Nephron (organoid): ENCODE results near the gene GDF10.
A peak's percentile ranks its signal among the peaks of the same experiment; 100 is the strongest.

Experiments
- H3K27ac Mint-ChIP-seq, 3 experiments: 2 replicates each; pipeline ENCODE4 v1.8.0; 2020; ENCODE audit warnings: mixed read lengths in 3 of 3, mild to moderate bottlenecking in 2 of 3, moderate library complexity in 1 of 3
- H3K27me3 Mint-ChIP-seq: 2 replicates; pipeline ENCODE4 v1.8.0; 2021; ENCODE audit warnings: low read depth, mild to moderate bottlenecking, moderate library complexity, mixed read lengths
- H3K36me3 Mint-ChIP-seq: 2 replicates; pipeline ENCODE4 v1.8.0; 2020; ENCODE audit warnings: low read depth, mixed read lengths
- H3K4me1 Mint-ChIP-seq: 2 replicates; pipeline ENCODE4 v1.8.0; 2020; ENCODE audit warnings: mixed read lengths
- H3K4me3 Mint-ChIP-seq, 3 experiments: 2 replicates each; pipeline ENCODE4 v1.8.0; 2020; ENCODE audit warnings: mild to moderate bottlenecking in 3 of 3, mixed read lengths in 3 of 3, moderate library complexity in 2 of 3
- H3K9me3 Mint-ChIP-seq: 2 replicates; pipeline ENCODE4 v1.8.0; 2020; ENCODE audit warnings: mixed read lengths
- CTCF ChIP-seq, 3 experiments: fragments of 200-600 bp; sonication (generic); IDR thresholded peaks; one replicate each; pipeline ENCODE4 v1.5.0; 2021; ENCODE audit warnings: antibody characterized with exemption in 3 of 3; ENCODE audit not compliant: unreplicated experiment in 3 of 3

The GDF10 gene

GRCh38 chr10:47336387-47337134, 36.6 kb downstream of the GDF10 start:
- no peak overlapping the region for H3K4me3 Mint-ChIP-seq

GRCh38 chr10:47337310-47337709, 37.3 kb downstream of the GDF10 start:
- no peaks in the 10 kb centered on the region for H3K4me1 Mint-ChIP-seq
- H3K36me3 Mint-ChIP-seq, result no peaks in the 10 kb centered on the region
- H3K27me3 Mint-ChIP-seq, result peaks cover 20% of the 10 kb centered on the region
- no peak overlapping the region for H3K4me3 Mint-ChIP-seq
- H3K27ac Mint-ChIP-seq, result no peak overlapping the region
- no peak for TF ChIP-seq CTCF (IDR thresholded peaks at IDR 0.05; ENCODE audit: unreplicated experiment in 3 of 3)
- no peaks in the 10 kb centered on the region for H3K9me3 Mint-ChIP-seq

More at GRCh38 chr10:47336387-47337134, 36.6 kb downstream of the GDF10 start:
- H3K36me3 Mint-ChIP-seq, result no peaks in the 10 kb centered on the region
- H3K4me1 Mint-ChIP-seq, result no peaks in the 10 kb centered on the region
- no peak for TF ChIP-seq CTCF (IDR thresholded peaks at IDR 0.05; ENCODE audit: unreplicated experiment in 3 of 3)
- no peaks in the 10 kb centered on the region for H3K9me3 Mint-ChIP-seq
- H3K27me3 Mint-ChIP-seq, result peaks cover 24% of the 10 kb centered on the region
- H3K27ac Mint-ChIP-seq, result no peak overlapping the region

DNA sequence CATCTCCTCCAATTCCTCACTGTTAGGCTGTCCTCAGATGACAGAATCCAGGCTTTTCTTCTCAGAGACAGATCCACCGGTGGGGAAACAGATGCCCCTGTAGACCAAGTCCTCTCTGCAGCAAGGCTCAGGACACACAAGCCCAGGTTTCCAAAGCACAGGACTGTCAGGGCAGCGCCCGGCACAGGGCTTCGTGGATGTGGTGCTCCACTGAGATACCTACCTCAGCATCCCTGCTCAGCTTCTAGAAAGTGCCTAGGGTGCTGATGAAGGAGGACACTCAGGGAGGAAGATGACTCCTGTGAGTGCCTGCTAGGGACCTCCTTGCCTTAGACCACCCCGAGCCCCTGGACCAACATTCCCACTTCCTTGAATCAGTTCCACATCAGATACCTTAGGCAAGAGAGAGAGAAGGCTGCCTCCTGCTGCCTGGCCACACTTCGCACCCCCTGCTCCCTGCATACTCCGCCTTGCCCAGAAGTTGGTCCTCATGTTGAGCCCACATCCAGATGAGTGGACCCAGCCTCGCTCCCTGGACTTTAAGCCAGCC, 39.3 kb downstream of the GDF10 start:
- no peak for TF ChIP-seq CTCF (IDR thresholded peaks at IDR 0.05; ENCODE audit: unreplicated experiment in 3 of 3)
- Mint-ChIP-seq H3K27ac (no peak overlapping the region), H3K36me3 (no peaks in the 10 kb centered on the region), H3K27me3 (peaks cover 18% of the 10 kb centered on the region), H3K4me3 (no peak overlapping the region), H3K9me3 (no peaks in the 10 kb centered on the region), H3K4me1 (no peaks in the 10 kb centered on the region)

DNA sequence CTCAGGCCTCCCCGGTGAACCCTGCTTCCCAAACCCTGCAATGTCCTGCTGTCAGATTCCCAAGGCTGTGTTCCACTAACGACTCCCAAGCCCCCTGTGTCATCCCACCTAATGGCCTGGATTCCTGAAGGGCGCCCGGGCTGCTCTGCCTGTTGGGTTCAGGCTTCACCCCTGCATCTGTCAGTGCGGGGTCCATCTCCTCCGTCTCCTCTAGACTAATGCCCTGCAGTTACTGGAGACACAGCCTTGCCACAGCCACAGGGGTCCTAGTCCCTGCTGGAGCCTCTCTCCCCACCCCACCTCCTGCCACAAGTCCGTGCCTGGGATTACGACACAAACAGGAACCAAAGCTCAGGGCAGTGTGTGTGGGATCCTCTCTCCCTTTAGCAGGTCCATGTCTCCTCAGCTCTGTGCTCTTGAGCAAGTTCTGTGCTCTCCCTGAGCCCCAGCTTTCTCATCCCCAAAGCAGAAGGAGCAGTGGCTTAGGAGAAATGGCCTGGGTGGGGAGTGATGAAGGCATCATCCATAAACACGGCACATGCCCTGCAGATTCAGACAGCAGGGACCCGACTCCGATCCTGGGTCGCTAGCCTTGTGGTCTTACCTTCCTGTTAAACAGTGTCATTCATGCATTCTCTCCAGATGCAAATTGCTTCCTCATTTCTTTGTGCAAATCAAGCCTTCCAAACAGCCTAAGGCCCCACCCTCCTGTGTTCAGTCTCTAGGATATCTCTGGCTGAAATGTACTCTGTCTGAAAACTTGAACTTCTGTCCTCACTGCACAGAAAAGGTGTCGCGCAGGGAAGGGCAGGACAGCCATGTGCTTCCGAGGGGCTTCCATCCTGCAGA, 40.0 kb downstream of the GDF10 start:
- Mint-ChIP-seq H3K27ac (no peak overlapping the region), H3K4me1 (no peaks in the 10 kb centered on the region)
- TF ChIP-seq CTCF (IDR thresholded peaks at IDR 0.05; ENCODE audit: unreplicated experiment in 3 of 3), result no peak

GRCh38 chr10:47340608-47341170, 40.7 kb downstream of the GDF10 start:
- Mint-ChIP-seq H3K27ac (no peak overlapping the region), H3K36me3 (no peaks in the 10 kb centered on the region), H3K9me3 (no peaks in the 10 kb centered on the region), H3K4me1 (no peaks in the 10 kb centered on the region), H3K4me3 (no peak overlapping the region), H3K27me3 (peaks cover 12% of the 10 kb centered on the region)
- TF ChIP-seq CTCF (IDR thresholded peaks at IDR 0.05; ENCODE audit: unreplicated experiment in 3 of 3), result peak; percentile 87 to 95 (median 91)

More for the DNA sequence above, 40.0 kb downstream of the GDF10 start:
- Mint-ChIP-seq H3K36me3 (no peaks in the 10 kb centered on the region), H3K4me3 (no peak overlapping the region), H3K27me3 (peaks cover 12% of the 10 kb centered on the region), H3K9me3 (no peaks in the 10 kb centered on the region)
